Testis (tissue), 3 donors: ENCODE results near the gene RGL3. TPM values are rescaled to one million over a fixed set of nuclear protein-coding genes. Genes with fewer than 3 reads are reported as not detected.

Experiments
- DNase-seq: peaks from one replicate; pipeline ENCODE4 v3.0.0-alpha.2; 2019
- H3K27ac ChIP-seq, 2 donors: fragments of 200-600 bp; sonication (generic); one replicate each; pipeline ENCODE4 v1.5.1; 2019
- H3K27me3 ChIP-seq: fragments of 200-600 bp; sonication (generic); one replicate; pipeline ENCODE4 v1.5.1; 2019
- H3K36me3 ChIP-seq: fragments of 200-600 bp; sonication (generic); one replicate; pipeline ENCODE4 v1.5.1; 2017; ENCODE audit warnings: low read depth; ENCODE audit errors: missing control alignments
- H3K4me1 ChIP-seq: fragments of 200-600 bp; sonication (generic); one replicate; pipeline ENCODE4 v1.5.1; 2019
- H3K4me3 ChIP-seq, 2 donors: fragments of 200-600 bp; sonication (generic); one replicate each; pipeline ENCODE4 v1.5.1; 2017 to 2019
- H3K9me3 ChIP-seq: fragments of 200-600 bp; sonication (generic); one replicate; pipeline ENCODE4 v1.5.1; 2017
- POLR2A ChIP-seq: fragments of 450-650 bp; IDR thresholded peaks from one replicate; pipeline ENCODE4 v1.6.1; 2017; ENCODE audit warnings: antibody characterized with exemption, mild to moderate bottlenecking, moderate library complexity
- WGBS, 2 donors: methylation state at CpG; one replicate each; pipeline ENCODE4 v1.1.5; 2018; 5-methylcytosine and 5-hydroxymethylcytosine counted together
- intact Hi-C: fragments of 100-400 bp; cut with DNase I; formaldehyde crosslinking; loops from one replicate; pipeline ENCODE4 v1.15.1; 2023; ENCODE audit warnings: low total_unique reads
- polyA plus RNA-seq: library from polyadenylated mRNA; stranded (reverse); fragments of 350-450 nt; fragmentation: Illumina TruSeq; extraction: RNeasy Lipid Tissue Mini Kit (QIAGEN cat#74804); gene quantifications from one replicate; pipeline ENCODE4 v1.2.3, GENCODE V29; 2014; ENCODE audit warnings: low read depth, low replicate concordance; ENCODE audit not compliant: insufficient read depth
- small RNA-seq, 2 donors: library from RNA; depleted of rRNA; stranded (forward); fragments of <200 nt; gene quantifications; one replicate each; pipeline ENCODE3, GENCODE V24; 2016
- total RNA-seq, 2 donors: library from RNA; depleted of rRNA; stranded (reverse); fragments of >200 nt; gene quantifications; one replicate each; pipeline ENCODE4 v1.2.3, GENCODE V29; 2016
- TF ChIP-seq, protein P1 (sequence below), 3 experiments: fragments of 450-650 bp in 2 of 3; fragments of 200-600 bp in 1 of 3; sonication (generic) in 1 of 3; IDR thresholded peaks; one replicate each; pipeline ENCODE4 v1.5.1; 2016 to 2019; ENCODE audit warnings: antibody characterized with exemption in 3 of 3, mild to moderate bottlenecking in 2 of 3, moderate library complexity in 1 of 3

Gene RGL3
- total and polyA plus RNA-seq, 3 donors from 2014 or later, result 3.1 to 5.5 (median 3.6) TPM

DNA sequence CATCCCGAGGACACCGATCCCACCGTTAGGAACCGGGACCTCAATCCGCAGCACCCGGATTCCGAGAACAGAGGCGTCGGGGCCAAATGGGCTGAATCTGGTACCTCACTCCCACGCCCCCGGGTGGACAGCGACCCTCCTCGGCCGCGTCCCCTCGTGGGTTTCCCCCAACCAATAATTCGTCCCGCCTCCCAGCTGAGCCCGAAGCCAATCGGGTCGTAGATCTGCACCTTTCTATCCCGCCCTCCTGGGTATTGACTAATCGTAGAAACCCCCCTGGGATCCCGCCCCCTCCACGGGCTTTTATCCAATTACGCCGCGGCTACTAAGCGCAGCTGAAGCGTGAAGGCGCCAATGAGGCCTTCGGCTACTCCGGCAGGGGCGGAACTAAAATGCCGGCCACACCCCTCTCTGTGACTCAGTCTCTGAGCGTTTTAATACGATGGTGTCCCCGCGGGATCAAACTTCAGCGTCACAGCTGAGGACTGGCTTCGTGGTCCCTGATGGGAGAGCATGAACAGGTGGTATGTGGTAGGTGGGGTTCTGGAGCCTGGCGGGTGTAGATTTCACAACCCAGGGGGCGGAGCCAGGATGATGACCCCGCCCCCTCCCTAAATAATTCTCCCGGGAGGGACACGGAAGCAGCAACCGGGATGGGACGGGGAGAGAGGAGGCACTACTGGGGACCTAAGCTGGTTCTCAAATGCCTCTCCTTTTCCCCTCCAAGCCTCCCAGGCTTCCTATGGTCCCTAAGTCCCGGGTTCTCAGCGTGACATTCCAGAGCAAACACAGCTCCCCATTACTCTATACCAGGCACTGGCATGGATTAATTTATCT, 72.8 kb downstream of the RGL3 start, which contains the start of the genes CCDC159 and TMEM205:
CCDC159 (plus strand) TSS at position 416 of the 837 bp plus-strand sequence; CDS start at position 504, 88 bp downstream.
TMEM205 (minus strand) TSS at position 165 of the 837 bp plus-strand sequence. CDS start 649 bp downstream, outside the sequence.
- Histone ChIP-seq H3K9me3 (no peaks in the 10 kb centered on the region), H3K4me3 (peak within 1 kb of the TSS; percentile 61 to 68), H3K27me3 (no peaks in the 10 kb centered on the region), H3K36me3 (no peaks in the 10 kb centered on the region), H3K4me1 (peaks cover 9% of the 10 kb centered on the region), H3K27ac (peak within 1 kb of the TSS; percentile 57 to 87)
- peak; percentile 99 for DNase-seq
- no peak for TF ChIP-seq POLR2A
- TF ChIP-seq, protein P1, sequence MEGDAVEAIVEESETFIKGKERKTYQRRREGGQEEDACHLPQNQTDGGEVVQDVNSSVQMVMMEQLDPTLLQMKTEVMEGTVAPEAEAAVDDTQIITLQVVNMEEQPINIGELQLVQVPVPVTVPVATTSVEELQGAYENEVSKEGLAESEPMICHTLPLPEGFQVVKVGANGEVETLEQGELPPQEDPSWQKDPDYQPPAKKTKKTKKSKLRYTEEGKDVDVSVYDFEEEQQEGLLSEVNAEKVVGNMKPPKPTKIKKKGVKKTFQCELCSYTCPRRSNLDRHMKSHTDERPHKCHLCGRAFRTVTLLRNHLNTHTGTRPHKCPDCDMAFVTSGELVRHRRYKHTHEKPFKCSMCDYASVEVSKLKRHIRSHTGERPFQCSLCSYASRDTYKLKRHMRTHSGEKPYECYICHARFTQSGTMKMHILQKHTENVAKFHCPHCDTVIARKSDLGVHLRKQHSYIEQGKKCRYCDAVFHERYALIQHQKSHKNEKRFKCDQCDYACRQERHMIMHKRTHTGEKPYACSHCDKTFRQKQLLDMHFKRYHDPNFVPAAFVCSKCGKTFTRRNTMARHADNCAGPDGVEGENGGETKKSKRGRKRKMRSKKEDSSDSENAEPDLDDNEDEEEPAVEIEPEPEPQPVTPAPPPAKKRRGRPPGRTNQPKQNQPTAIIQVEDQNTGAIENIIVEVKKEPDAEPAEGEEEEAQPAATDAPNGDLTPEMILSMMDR (IDR thresholded peaks at IDR 0.05), result no peak
- 0% methylated on average over 26 to 34 of the region's 50 CpGs for WGBS, 2 donors
- intact Hi-C loops, result no loop called here

DNA sequence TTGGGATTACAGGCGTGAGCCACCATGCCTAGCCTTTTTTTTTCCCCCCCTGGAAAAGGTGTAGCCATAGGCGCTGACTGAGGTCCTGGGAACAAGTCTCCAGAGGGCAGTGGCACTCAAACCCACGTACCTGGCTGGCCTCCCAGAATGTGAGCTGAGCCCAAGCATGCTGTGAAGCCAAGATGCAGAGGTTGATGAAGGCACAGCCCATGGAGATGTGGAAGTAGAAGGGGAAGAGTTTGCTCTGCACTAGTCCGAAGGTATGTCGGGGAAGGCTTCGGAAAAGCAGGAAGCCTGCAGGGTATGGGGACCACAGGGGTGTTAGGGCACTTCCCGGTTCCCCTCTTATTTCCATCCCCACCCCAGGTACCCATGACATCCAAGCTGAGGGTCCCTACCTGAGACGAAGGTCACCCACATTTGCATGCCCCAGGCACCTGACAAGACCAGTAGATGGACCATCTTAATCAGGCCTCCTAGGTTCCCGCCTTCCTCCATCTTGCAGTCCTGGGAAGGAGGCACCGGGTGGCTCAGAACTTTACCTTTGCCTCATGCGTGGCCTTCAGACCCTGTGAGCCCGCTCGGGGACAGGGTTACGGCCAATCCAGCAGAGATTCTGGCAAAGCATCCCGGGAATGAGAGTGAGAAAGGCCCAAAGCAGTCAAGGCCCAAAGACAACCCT, 73.9 kb downstream of the RGL3 start:
- Histone ChIP-seq H3K9me3 (no peaks in the 10 kb centered on the region), H3K27me3 (no peaks in the 10 kb centered on the region), H3K4me1 (peaks cover 9% of the 10 kb centered on the region), H3K27ac (peak overlapping the region in 1 of 2 donors; percentile 57), H3K4me3 (peak overlapping the region; percentile 61 to 68), H3K36me3 (no peaks in the 10 kb centered on the region)
- intact Hi-C loops, result no loop called here
- no peak for DNase-seq
- 40 to 41% methylated on average over 13 to 15 of the region's 15 CpGs for WGBS, 2 donors
- TF ChIP-seq POLR2A, result no peak
- TF ChIP-seq, protein P1 (IDR thresholded peaks at IDR 0.05), result no peak

Small RNA genes lying within 50 kb of the gene (small RNA-seq; reads per million reads assigned to genes)
- 0 reads per million in 2 donors for gene RF00019

Other genes with a start within 250 kb of the RGL3 start
- 100 to 1,000 TPM in 1 of 2 donors, 10 to 100 TPM in 1; 98.9 to 161 TPM for gene KANK2, start 221.8 kb downstream of the RGL3 start, total RNA-seq
- gene KANK2, start 221.8 kb downstream of the RGL3 start, polyA plus RNA-seq, result 77.7 TPM
- gene ANGPTL8, start 179.7 kb downstream of the RGL3 start, total RNA-seq, result not detected
- gene ANGPTL8, start 179.7 kb downstream of the RGL3 start, polyA plus RNA-seq, result not detected
- gene DOCK6, start 156.8 kb downstream of the RGL3 start, total RNA-seq, result 10 to 100 TPM; 32.5 to 45.0 TPM
- gene DOCK6, start 156.8 kb downstream of the RGL3 start, polyA plus RNA-seq, result 18.4 TPM
- 100 to 1,000 TPM in 1 of 2 donors, 10 to 100 TPM in 1; 42.5 to 137 TPM for gene TSPAN16, start 123.2 kb downstream of the RGL3 start, total RNA-seq
- 180 TPM for gene TSPAN16, start 123.2 kb downstream of the RGL3 start, polyA plus RNA-seq
- 1 to 10 TPM; 6.7 to 9.8 TPM for gene RAB3D, start 79.7 kb downstream of the RGL3 start, total RNA-seq
- gene RAB3D, start 79.7 kb downstream of the RGL3 start, polyA plus RNA-seq, result 4.5 TPM
- 100 to 1,000 TPM; 174 to 213 TPM for gene TMEM205, start 73.0 kb downstream of the RGL3 start, total RNA-seq
- 132 TPM for gene TMEM205, start 73.0 kb downstream of the RGL3 start, polyA plus RNA-seq
- 10 to 100 TPM; 41.3 to 59.8 TPM for gene CCDC159, start 72.8 kb downstream of the RGL3 start, total RNA-seq
- 99.0 TPM for gene CCDC159, start 72.8 kb downstream of the RGL3 start, polyA plus RNA-seq
- 10 to 100 TPM; 27.1 to 28.9 TPM for gene PLPPR2, start 63.9 kb downstream of the RGL3 start, total RNA-seq
- 20.3 TPM for gene PLPPR2, start 63.9 kb downstream of the RGL3 start, polyA plus RNA-seq
- 1 to 10 TPM; 6.5 to 7.0 TPM for gene SWSAP1, start 44.6 kb downstream of the RGL3 start, total RNA-seq
- gene SWSAP1, start 44.6 kb downstream of the RGL3 start, polyA plus RNA-seq, result 4.9 TPM
- gene EPOR, start 35.0 kb downstream of the RGL3 start, total RNA-seq, result 1 to 10 TPM; 5.7 to 7.6 TPM
- gene EPOR, start 35.0 kb downstream of the RGL3 start, polyA plus RNA-seq, result 4.3 TPM
- gene ODAD3, start 15.8 kb upstream of the RGL3 start, total RNA-seq, result 10 to 100 TPM in 1 of 2 donors, 1 to 10 TPM in 1; 9.7 to 14.8 TPM
- gene ODAD3, start 15.8 kb upstream of the RGL3 start, polyA plus RNA-seq, result 18.3 TPM
- 100 to 1,000 TPM; 214 to 256 TPM for gene PRKCSH, start 16.3 kb upstream of the RGL3 start, total RNA-seq
- 266 TPM for gene PRKCSH, start 16.3 kb upstream of the RGL3 start, polyA plus RNA-seq
- gene ELAVL3, start 61.7 kb upstream of the RGL3 start, total RNA-seq, result 1 to 10 TPM; 6.1 to 7.5 TPM
- gene ELAVL3, start 61.7 kb upstream of the RGL3 start, polyA plus RNA-seq, result 0.74 TPM
- 10 to 100 TPM; 36.8 to 53.3 TPM for gene ZNF653, start 86.5 kb upstream of the RGL3 start, total RNA-seq
- gene ZNF653, start 86.5 kb upstream of the RGL3 start, polyA plus RNA-seq, result 45.9 TPM
- gene ECSIT, start 109.8 kb upstream of the RGL3 start, total RNA-seq, result 10 to 100 TPM; 45.4 to 58.7 TPM
- gene ECSIT, start 109.8 kb upstream of the RGL3 start, polyA plus RNA-seq, result 28.9 TPM
- gene CNN1, start 119.5 kb upstream of the RGL3 start, total RNA-seq, result 100 to 1,000 TPM; 130 to 151 TPM
- gene CNN1, start 119.5 kb upstream of the RGL3 start, polyA plus RNA-seq, result 218 TPM
- 100 to 1,000 TPM; 131 to 184 TPM for gene ELOF1, start 139.9 kb upstream of the RGL3 start, total RNA-seq
- gene ELOF1, start 139.9 kb upstream of the RGL3 start, polyA plus RNA-seq, result 262 TPM
- gene ACP5, start 158.3 kb upstream of the RGL3 start, total RNA-seq, result 1 to 10 TPM; 4.2 to 6.8 TPM
- gene ACP5, start 158.3 kb upstream of the RGL3 start, polyA plus RNA-seq, result 20.5 TPM
- gene ZNF627, start 178.2 kb upstream of the RGL3 start, total RNA-seq, result 10 to 100 TPM; 15.5 to 17.2 TPM
- 16.7 TPM for gene ZNF627, start 178.2 kb upstream of the RGL3 start, polyA plus RNA-seq